Subcutaneous adipose tissue (tissue), 4 donors: ENCODE data around the gene RAD51B. TPM values are rescaled to one million over a fixed set of nuclear protein-coding genes. Genes with fewer than 3 reads are reported as not detected.

Experiments used
- CTCF ChIP-seq: fragments of 450-650 bp; IDR thresholded peaks from one replicate; pipeline ENCODE4 v1.5.1; 2016; ENCODE audit warnings: low read depth, mild to moderate bottlenecking, control low read depth, antibody characterized with exemption, moderate library complexity
- total RNA-seq, 4 donors: library from RNA; depleted of rRNA; stranded (reverse); fragments of >200 nt; gene quantifications; one replicate each; pipeline ENCODE4 v1.1.0, GENCODE V29; 2016

Gene RAD51B
- total RNA-seq, 4 donors from 2014 or later = 9.7 to 24.1 (median 16.7) TPM

GRCh38 chr14:68672609-68673285 lies 853.2 kb downstream of the RAD51B start:
- TF ChIP-seq CTCF = no peak

- no peak for TF ChIP-seq CTCF
Observed at GRCh38 chr14:68673464-68673863, 853.9 kb downstream of the RAD51B start.

- no peak for TF ChIP-seq CTCF
Observed at GRCh38 chr14:68674538-68675232, 855.1 kb downstream of the RAD51B start.

- TF ChIP-seq CTCF = no peak
Observed at GRCh38 chr14:68675233-68675577, 855.6 kb downstream of the RAD51B start.

GRCh38 chr14:68676511-68676943 lies 856.9 kb downstream of the RAD51B start:
- TF ChIP-seq CTCF = no peak

GRCh38 chr14:68677476-68677875 lies 857.9 kb downstream of the RAD51B start:
- TF ChIP-seq CTCF = no peak

GRCh38 chr14:68677901-68678300 lies 858.3 kb downstream of the RAD51B start:
- no peak for TF ChIP-seq CTCF
